GM23248 (cell line): ENCODE data around the gene KCND2. TPM values are rescaled to one million over a fixed set of nuclear protein-coding genes. Genes with fewer than 3 reads are reported as not detected.

ENCODE experiments used
- DNase-seq: peaks from one replicate; pipeline ENCODE4 v3.0.0-alpha.2; 2015
- H2AFZ ChIP-seq: fragments of 200-600 bp; sonication (generic); 2 replicates; pipeline ENCODE4 v1.6.1; 2016; ENCODE audit warnings: antibody characterized with exemption
- H3F3A ChIP-seq: fragments of 200-600 bp; sonication (generic); 2 replicates; pipeline ENCODE4 v1.6.1; 2016; ENCODE audit warnings: mild to moderate bottlenecking, antibody characterized with exemption, mixed run types; ENCODE audit not compliant: insufficient read depth
- H3K27ac ChIP-seq: fragments of 200-600 bp; sonication (generic); 2 replicates; pipeline ENCODE4 v1.5.1; 2016; ENCODE audit warnings: mild to moderate bottlenecking
- H3K27me3 ChIP-seq: fragments of 200-600 bp; sonication (generic); replicated peaks from 2 replicates; pipeline ENCODE4 v1.6.1; 2016; ENCODE audit warnings: mild to moderate bottlenecking; ENCODE audit not compliant: insufficient read depth
- H3K36me3 ChIP-seq: fragments of 200-600 bp; sonication (generic); 2 replicates; pipeline ENCODE4 v1.6.1; 2016; ENCODE audit warnings: low read depth, mild to moderate bottlenecking
- H3K4me1 ChIP-seq: fragments of 200-600 bp; sonication (generic); 2 replicates; pipeline ENCODE4 v1.6.1; 2016; ENCODE audit warnings: mild to moderate bottlenecking; ENCODE audit not compliant: insufficient read depth
- H3K4me2 ChIP-seq: fragments of 200-600 bp; sonication (generic); one replicate; pipeline ENCODE4 v1.6.1; 2016; ENCODE audit warnings: mild to moderate bottlenecking; ENCODE audit not compliant: unreplicated experiment
- H3K4me3 ChIP-seq: fragments of 200-600 bp; sonication (generic); 2 replicates; pipeline ENCODE4 v1.5.1; 2016; ENCODE audit warnings: mild to moderate bottlenecking
- H3K79me2 ChIP-seq: fragments of 200-600 bp; sonication (generic); 2 replicates; pipeline ENCODE4 v1.6.1; 2016; ENCODE audit warnings: mild to moderate bottlenecking; ENCODE audit not compliant: insufficient read depth
- H3K9ac ChIP-seq: fragments of 200-600 bp; sonication (generic); 2 replicates; pipeline ENCODE4 v1.6.1; 2016; ENCODE audit warnings: mild to moderate bottlenecking
- H3K9me2 ChIP-seq: fragments of 200-600 bp; sonication (generic); 2 replicates; pipeline ENCODE4 v1.6.1; 2016; ENCODE audit warnings: mixed run types, mild to moderate bottlenecking, moderate library complexity; ENCODE audit not compliant: insufficient read depth
- H3K9me3 ChIP-seq: fragments of 200-600 bp; sonication (generic); one replicate; pipeline ENCODE4 v1.6.1; 2017; ENCODE audit warnings: low read depth
- H4K20me1 ChIP-seq: fragments of 200-600 bp; sonication (generic); 2 replicates; pipeline ENCODE4 v1.6.0; 2016; ENCODE audit not compliant: insufficient read depth
- EZH2 ChIP-seq: fragments of 200-600 bp; sonication (generic); IDR thresholded peaks from 2 replicates; pipeline ENCODE4 v1.6.1; 2018; ENCODE audit warnings: antibody characterized with exemption, mild to moderate bottlenecking; ENCODE audit not compliant: insufficient read depth, poor library complexity, severe bottlenecking
- EZH2phosphoT487 ChIP-seq: fragments of 200-600 bp; sonication (generic); IDR thresholded peaks from 2 replicates; pipeline ENCODE4 v1.6.1; 2018; ENCODE audit warnings: antibody characterized with exemption, moderate library complexity, mild to moderate bottlenecking, low read depth; ENCODE audit not compliant: insufficient read depth
- WGBS, 2 experiments: methylation state at CpG; one replicate each; pipeline ENCODE4 v1.1.6; 2015 to 2017; ENCODE audit warnings: low lambda C conversion rate in 2 of 2, low coverage in 1 of 2; ENCODE audit errors: missing lambda C conversion rate in 2 of 2; 5-methylcytosine and 5-hydroxymethylcytosine counted together
- in situ Hi-C: fragments of 300-500 bp; cut with MboI; formaldehyde crosslinking; loops from 2 replicates; pipeline ENCODE4 v1.15.0; 2020
- polyA plus RNA-seq: library from polyadenylated mRNA; unstranded; fragments of >200 nt; fragmentation: Nextera tagmentation; extraction: Ambion mirVana; gene quantifications from 2 replicates; pipeline ENCODE4 v1.2.1, GENCODE V29; 2016
- total RNA-seq: library from RNA; depleted of rRNA; stranded (reverse); fragments of >200 nt; shearing (Covaris generic); gene quantifications from 2 replicates; pipeline ENCODE4 v1.2.3, GENCODE V29; 2014

KCND2 gene
- total and polyA plus RNA-seq, 2 experiments from 2014 or later: 0.35 to 1.5 TPM

DNA sequence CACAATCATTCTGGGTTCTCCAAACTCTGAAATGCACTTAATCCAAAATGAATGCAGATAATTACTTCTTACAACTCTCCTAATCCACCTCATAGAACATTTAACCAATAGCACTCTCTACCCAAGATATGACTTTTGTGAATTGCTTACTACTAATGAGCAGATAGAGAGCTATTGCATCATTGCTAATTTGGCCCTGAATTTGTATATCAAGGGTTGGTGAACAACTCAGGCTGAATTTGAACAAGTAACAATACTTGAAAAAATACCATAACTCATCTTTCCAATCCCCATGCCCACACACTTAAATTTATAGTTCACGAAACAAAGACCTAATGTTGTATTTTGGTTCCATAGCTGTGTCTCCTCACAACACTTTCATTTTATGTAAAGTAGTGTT is 339.0 kb downstream of the KCND2 start:
- TF ChIP-seq EZH2 (no peak), EZH2phosphoT487 (no peak)
- no peaks in the 10 kb centered on the region for H3K9me3 ChIP-seq
- H3K9me2 ChIP-seq: no peaks in the 10 kb centered on the region
- H2AFZ ChIP-seq: no peak overlapping the region
- DNase-seq: no peak
- H3K27me3 ChIP-seq: no peaks in the 10 kb centered on the region
- H3K4me3 ChIP-seq: no peak overlapping the region
- no peak overlapping the region for H3K4me2 ChIP-seq
- H3K79me2 ChIP-seq: no peaks in the 10 kb centered on the region
- no peak overlapping the region for H3K9ac ChIP-seq
- no peaks in the 10 kb centered on the region for H3F3A ChIP-seq
- H3K27ac ChIP-seq: no peak overlapping the region
- WGBS, 2 experiments: 49 to 50% methylated on average over 1 of the region's 1 CpG
- no peaks in the 10 kb centered on the region for H3K36me3 ChIP-seq
- in situ Hi-C loops: no loop called here
- no peaks in the 10 kb centered on the region for H4K20me1 ChIP-seq
- H3K4me1 ChIP-seq: no peaks in the 10 kb centered on the region

DNA sequence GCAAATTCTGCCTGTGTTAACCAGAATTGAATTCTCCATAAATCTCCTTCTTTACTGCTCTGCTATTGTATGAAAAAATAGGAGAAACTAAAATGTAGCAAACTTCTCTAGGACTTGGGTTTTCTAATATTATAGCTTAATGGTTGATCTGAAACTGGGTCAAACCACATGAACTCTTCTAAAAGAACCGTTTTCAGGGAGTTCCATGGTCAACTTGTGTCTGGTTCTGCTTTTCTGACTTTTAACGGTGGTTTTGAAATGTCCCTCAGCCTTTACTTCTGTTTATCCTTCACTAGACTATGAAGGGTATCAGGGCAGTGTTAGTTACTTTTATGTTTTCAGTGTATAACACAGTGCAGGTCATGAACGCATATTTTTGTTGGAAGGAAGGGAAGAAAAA is 342.7 kb downstream of the KCND2 start:
- Histone ChIP-seq H3K9me3 (no peaks in the 10 kb centered on the region), H3F3A (no peaks in the 10 kb centered on the region), H3K27me3 (no peaks in the 10 kb centered on the region), H2AFZ (no peak overlapping the region), H3K9me2 (no peaks in the 10 kb centered on the region), H4K20me1 (no peaks in the 10 kb centered on the region), H3K79me2 (no peaks in the 10 kb centered on the region), H3K36me3 (no peaks in the 10 kb centered on the region), H3K4me1 (no peaks in the 10 kb centered on the region), H3K4me2 (no peak overlapping the region), H3K27ac (no peak overlapping the region), H3K4me3 (no peak overlapping the region), H3K9ac (no peak overlapping the region)
- TF ChIP-seq EZH2: no peak
- TF ChIP-seq EZH2phosphoT487: no peak
- DNase-seq: no peak
- 40 to 48% methylated on average over 3 of the region's 3 CpGs for WGBS, 2 experiments
- in situ Hi-C loops: no loop called here

GRCh38 chr7:120617275-120617674 is 344.3 kb downstream of the KCND2 start:
- Histone ChIP-seq H3K9me2 (no peaks in the 10 kb centered on the region), H3K4me1 (no peaks in the 10 kb centered on the region), H3K9ac (no peak overlapping the region), H4K20me1 (no peaks in the 10 kb centered on the region), H3K4me2 (no peak overlapping the region), H3K9me3 (no peaks in the 10 kb centered on the region), H3F3A (no peaks in the 10 kb centered on the region), H3K79me2 (no peaks in the 10 kb centered on the region), H3K27ac (no peak overlapping the region), H3K27me3 (no peaks in the 10 kb centered on the region), H3K4me3 (no peak overlapping the region), H2AFZ (no peak overlapping the region), H3K36me3 (no peaks in the 10 kb centered on the region)
- WGBS, 2 experiments: 24 to 31% methylated on average over 3 of the region's 3 CpGs
- TF ChIP-seq EZH2 (no peak), EZH2phosphoT487 (no peak)
- no peak for DNase-seq
- in situ Hi-C loops: no loop called here

- no peak overlapping the region for H3K27ac ChIP-seq
- no peaks in the 10 kb centered on the region for H3K79me2 ChIP-seq
- no peaks in the 10 kb centered on the region for H3K9me2 ChIP-seq
- no peak overlapping the region for H3K4me2 ChIP-seq
- H3K4me3 ChIP-seq: no peak overlapping the region
- H3K4me1 ChIP-seq: no peaks in the 10 kb centered on the region
- H4K20me1 ChIP-seq: no peaks in the 10 kb centered on the region
- in situ Hi-C loops: no loop called here
- no peaks in the 10 kb centered on the region for H3K27me3 ChIP-seq
- no peak overlapping the region for H2AFZ ChIP-seq
- TF ChIP-seq EZH2phosphoT487 (no peak), EZH2 (no peak)
- DNase-seq: no peak
- H3K9me3 ChIP-seq: no peaks in the 10 kb centered on the region
- WGBS, 2 experiments: 4 to 9% methylated on average over 1 of the region's 1 CpG
- H3K36me3 ChIP-seq: no peaks in the 10 kb centered on the region
- H3K9ac ChIP-seq: no peak overlapping the region
- no peaks in the 10 kb centered on the region for H3F3A ChIP-seq
Observed at GRCh38 chr7:120628251-120628650, 355.3 kb downstream of the KCND2 start.

- Histone ChIP-seq H3K4me2 (no peak overlapping the region), H3K9me2 (no peaks in the 10 kb centered on the region), H3F3A (no peaks in the 10 kb centered on the region), H3K79me2 (no peaks in the 10 kb centered on the region), H3K4me1 (no peaks in the 10 kb centered on the region), H3K9me3 (no peaks in the 10 kb centered on the region), H4K20me1 (no peaks in the 10 kb centered on the region), H3K9ac (no peak overlapping the region), H3K27me3 (no peaks in the 10 kb centered on the region), H2AFZ (no peak overlapping the region), H3K36me3 (no peaks in the 10 kb centered on the region), H3K4me3 (no peak overlapping the region), H3K27ac (no peak overlapping the region)
- TF ChIP-seq EZH2phosphoT487: no peak
- no peak for TF ChIP-seq EZH2
- in situ Hi-C loops: no loop called here
- DNase-seq: no peak
Observed at GRCh38 chr7:120639884-120640283, 366.9 kb downstream of the KCND2 start.
